Heart left ventricle (tissue), 16 donors: ENCODE results near the gene TBL1X. TPM values are rescaled to one million over a fixed set of nuclear protein-coding genes. Genes with fewer than 3 reads are reported as not detected.

Source experiments
- ATAC-seq, 4 donors: fragments of 200-7000 bp; cut with Tn5 transposase; one replicate each; pipeline ENCODE4 v1.9.1; 2020 to 2022; ENCODE audit warnings: moderate library complexity in 4 of 4, mild to moderate bottlenecking in 3 of 4, moderate number of reproducible peaks in 1 of 4
- DNase-seq, 5 donors: peaks; one replicate each; pipeline ENCODE4 v3.0.0-alpha.2; 2020
- H3K27ac ChIP-seq, 12 donors: fragments of 200-600 bp; sonication (generic) in 4 of 12; one replicate each; pipeline versions ENCODE4 v1.5.0 to v1.8.0; 2016 to 2022; ENCODE audit warnings: mild to moderate bottlenecking in 2 of 12
- H3K27me3 ChIP-seq, 9 donors: fragments of 200-600 bp; sonication (generic) in 2 of 9; one replicate each; pipeline versions ENCODE4 v1.5.1 to v1.8.0; 2016 to 2022; ENCODE audit warnings: mild to moderate bottlenecking in 3 of 9
- H3K36me3 ChIP-seq, 9 donors: fragments of 200-600 bp; sonication (generic) in 2 of 9; one replicate each; pipeline versions ENCODE4 v1.5.0 to v1.8.0; 2018 to 2022; ENCODE audit warnings: mild to moderate bottlenecking in 2 of 9
- H3K4me1 ChIP-seq, 12 donors: fragments of 200-600 bp; sonication (generic) in 4 of 12; one replicate each; pipeline versions ENCODE4 v1.5.0 to v1.8.0; 2016 to 2022; ENCODE audit warnings: mild to moderate bottlenecking in 3 of 12
- H3K4me3 ChIP-seq, 12 donors: fragments of 200-600 bp; sonication (generic) in 4 of 12; one replicate each; pipeline versions ENCODE4 v1.5.0 to v1.8.0; 2017 to 2022; ENCODE audit warnings: mild to moderate bottlenecking in 9 of 12, moderate library complexity in 4 of 12
- H3K9me3 ChIP-seq, 12 donors: fragments of 200-600 bp; sonication (generic) in 4 of 12; one replicate each; pipeline versions ENCODE4 v1.5.0 to v1.8.0; 2016 to 2022; ENCODE audit warnings: mild to moderate bottlenecking in 1 of 12
- POLR2A ChIP-seq, 2 donors: fragments of 450-650 bp; IDR thresholded peaks; one replicate each; pipeline ENCODE4 v1.6.1; 2017; ENCODE audit warnings: antibody characterized with exemption in 2 of 2, mild to moderate bottlenecking in 2 of 2, moderate library complexity in 2 of 2
- WGBS, 4 donors: extraction: QIAGEN DNeasy Blood & Tissue Kit in 2 of 4; methylation state at CpG; one replicate each; pipeline versions ENCODE4 v1.1.5 to v1.1.7; 2013 to 2018; 5-methylcytosine and 5-hydroxymethylcytosine counted together
- intact Hi-C, 10 donors: fragments of 100-400 bp; cut with DNase I; formaldehyde crosslinking; loops; one replicate each; pipeline versions ENCODE4 v1.11.1 to v1.14.2; 2022
- polyA plus RNA-seq, 2 donors: library from polyadenylated mRNA; stranded (reverse); fragments of 200-250 nt; gene quantifications; one replicate each; pipeline ENCODE4 v1.2.3, GENCODE V29; 2013
- total RNA-seq, 9 donors: library from RNA; depleted of rRNA in 2 of 9; stranded (reverse); fragments of >200 nt in 2 of 9; fragmentation: NEBNext Ultra II Directional in 3 of 9; extraction: Animal tissue kit (Norgen Biotek cat#: 25700) in 3 of 9; gene quantifications; one replicate each; pipeline versions ENCODE4 v1.1.0 to v1.2.4, GENCODE V29; 2016 to 2023
- TF ChIP-seq, protein P1 (sequence below), 12 donors: fragments of 200-600 bp; sonication (generic) in 4 of 12; IDR thresholded peaks; one replicate each; pipeline versions ENCODE4 v1.5.0 to v1.8.0; 2018 to 2022; ENCODE audit warnings: antibody characterized with exemption in 12 of 12, mild to moderate bottlenecking in 5 of 12
- donor health status: ischemic (EF 13 %, LVEDD 7.1; RV severe dilation, severe dysfunction).
- donor health status: healthy with polysubstance abuse.
- donor health status: DM: no; HTN: yes; CAD: no.
- donor health status: DM: no; HTN: no; CAD: no.
- donor health status: ischemic (EF 25% LVEDD 6.9; RV normal size, moderate dysfunction).
- donor health status: ischemic (EF 25% LVEDD 5.7; RV mildly dilated, moderate dysfunction).
- donor health status: healthy.
- donor health status: DM: yes; HTN: yes; CAD: no.
- donor health status: ischemic (EF 35%, LVEDD 5.7; RV mildly dilated, moderate dysfunction).
- donor health status: nonischemic (EF 11% LVEDD 7.7; RV severe dilation, severe dysfunction).
- donor health status: DM: yes; HTN: yes; CAD: no.
- donor health status: PGD.
- donor health status: ischemic (EF 29% LVEDD 5.4; RV normal size, mild dysfunction).
- donor health status: nonischemic (EF 23%, LVEDD 6.1; RV moderate dilation, normal function).

TBL1X gene
- total and polyA plus RNA-seq, 11 donors, result 2.4 to 30.7 (median 9.7) TPM

DNA sequence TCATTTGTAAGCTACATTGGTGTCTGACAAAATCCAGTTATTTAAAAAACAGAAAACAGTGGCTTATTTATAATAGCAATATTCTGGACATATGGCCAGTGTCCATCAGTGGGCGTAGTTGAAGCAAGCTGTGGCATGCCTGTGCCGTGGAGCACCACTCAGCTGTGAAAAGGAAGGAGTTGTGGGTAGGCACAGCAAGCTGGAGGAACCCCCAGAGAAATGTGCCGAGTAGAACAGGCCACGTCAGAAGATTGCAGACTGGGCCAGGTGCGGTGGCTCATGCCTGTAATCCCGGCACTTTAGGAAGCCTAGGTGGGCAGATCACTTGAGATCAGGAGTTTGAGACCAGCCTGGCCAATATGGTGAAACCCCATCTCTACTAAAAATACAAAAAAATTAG, 198.4 kb downstream of the TBL1X start:
- Histone ChIP-seq H3K9me3 (no peaks in the 10 kb centered on the region), H3K27me3 (no peaks in the 10 kb centered on the region), H3K27ac (no peak overlapping the region), H3K4me3 (no peak overlapping the region), H3K36me3 (no peaks in the 10 kb centered on the region), H3K4me1 (peaks cover 0 to 2% (median 0%) of the 10 kb centered on the region in 12 donors)
- intact Hi-C loops, result loop anchor here in 1 of 10 donors (10.0 kb wide), 1 partner anchor 198 kb away; the partner anchor contains the start of gene TBL1X
- TF ChIP-seq, protein P1, sequence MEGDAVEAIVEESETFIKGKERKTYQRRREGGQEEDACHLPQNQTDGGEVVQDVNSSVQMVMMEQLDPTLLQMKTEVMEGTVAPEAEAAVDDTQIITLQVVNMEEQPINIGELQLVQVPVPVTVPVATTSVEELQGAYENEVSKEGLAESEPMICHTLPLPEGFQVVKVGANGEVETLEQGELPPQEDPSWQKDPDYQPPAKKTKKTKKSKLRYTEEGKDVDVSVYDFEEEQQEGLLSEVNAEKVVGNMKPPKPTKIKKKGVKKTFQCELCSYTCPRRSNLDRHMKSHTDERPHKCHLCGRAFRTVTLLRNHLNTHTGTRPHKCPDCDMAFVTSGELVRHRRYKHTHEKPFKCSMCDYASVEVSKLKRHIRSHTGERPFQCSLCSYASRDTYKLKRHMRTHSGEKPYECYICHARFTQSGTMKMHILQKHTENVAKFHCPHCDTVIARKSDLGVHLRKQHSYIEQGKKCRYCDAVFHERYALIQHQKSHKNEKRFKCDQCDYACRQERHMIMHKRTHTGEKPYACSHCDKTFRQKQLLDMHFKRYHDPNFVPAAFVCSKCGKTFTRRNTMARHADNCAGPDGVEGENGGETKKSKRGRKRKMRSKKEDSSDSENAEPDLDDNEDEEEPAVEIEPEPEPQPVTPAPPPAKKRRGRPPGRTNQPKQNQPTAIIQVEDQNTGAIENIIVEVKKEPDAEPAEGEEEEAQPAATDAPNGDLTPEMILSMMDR (IDR thresholded peaks at IDR 0.05), result no peak
- TF ChIP-seq POLR2A (IDR thresholded peaks at IDR 0.05), result no peak
- ATAC-seq (no peak), DNase-seq (no peak)
- 88 to 100% (median 95%) methylated on average over 6 of the region's 6 CpGs for WGBS, 4 donors

DNA sequence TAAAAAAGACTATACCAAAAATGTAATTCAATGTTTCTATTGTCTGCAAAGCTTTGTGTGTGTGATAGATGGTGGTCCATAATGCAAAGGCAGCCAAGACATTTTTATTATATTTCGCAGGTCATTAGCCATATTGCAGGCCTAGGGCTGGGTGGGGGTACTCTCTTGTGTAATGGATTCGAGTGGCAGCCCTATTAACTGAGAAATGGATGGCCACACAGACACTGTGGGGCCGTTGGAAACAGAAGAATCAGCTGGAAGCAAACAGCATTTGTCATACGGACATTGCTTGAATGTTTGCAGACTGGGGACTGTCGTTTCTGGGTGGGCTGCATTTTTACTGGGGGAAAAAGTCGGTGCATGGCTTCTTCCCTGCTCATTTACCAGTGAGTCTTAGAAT, 199.4 kb downstream of the TBL1X start:
- DNase-seq (no peak), ATAC-seq (no peak)
- Histone ChIP-seq H3K4me3 (no peak overlapping the region), H3K27me3 (no peaks in the 10 kb centered on the region), H3K36me3 (no peaks in the 10 kb centered on the region), H3K4me1 (peaks cover 0 to 2% (median 0%) of the 10 kb centered on the region in 12 donors), H3K27ac (no peak overlapping the region), H3K9me3 (no peaks in the 10 kb centered on the region)
- intact Hi-C loops, result loop anchor here in 1 of 10 donors (10.0 kb wide), 1 partner anchor 199 kb away; the partner anchor contains the start of gene TBL1X
- 78 to 88% (median 84%) methylated on average over 6 of the region's 6 CpGs for WGBS, 4 donors
- TF ChIP-seq POLR2A (IDR thresholded peaks at IDR 0.05), result no peak
- TF ChIP-seq, protein P1 (IDR thresholded peaks at IDR 0.05), result no peak

DNA sequence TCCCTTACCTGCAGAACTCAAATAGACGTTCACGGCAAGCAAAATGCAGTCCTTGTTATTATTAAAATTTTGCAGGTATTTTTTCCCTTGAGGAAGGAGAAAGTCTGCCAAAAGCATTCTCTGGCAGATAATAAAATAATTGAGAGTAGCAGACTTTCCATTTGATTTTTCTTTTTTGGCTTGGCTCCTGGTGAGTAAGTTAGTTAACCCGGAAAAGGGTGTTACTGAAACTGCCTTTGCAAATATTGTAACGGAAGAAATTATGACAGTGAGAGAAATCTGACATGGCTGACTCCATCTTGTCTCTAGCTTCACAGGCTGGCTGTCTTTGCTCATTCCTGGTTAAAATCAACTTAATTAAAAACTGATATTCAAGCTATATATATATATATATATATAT, 200.3 kb downstream of the TBL1X start:
- DNase-seq, result no peak
- WGBS, 4 donors, result 55 to 82% (median 71%) methylated on average over 4 of the region's 4 CpGs
- no peak overlapping the region for H3K4me3 ChIP-seq
- H3K27ac ChIP-seq, result no peak overlapping the region
- ATAC-seq, result no peak
- H3K36me3 ChIP-seq, result no peaks in the 10 kb centered on the region
- intact Hi-C loops, result loop anchor here in 1 of 10 donors (10.0 kb wide), 1 partner anchor 200 kb away; the partner anchor contains the start of gene TBL1X
- no peaks in the 10 kb centered on the region for H3K9me3 ChIP-seq
- H3K27me3 ChIP-seq, result no peaks in the 10 kb centered on the region
- H3K4me1 ChIP-seq, result peaks cover 0 to 2% (median 0%) of the 10 kb centered on the region in 12 donors
- no peak for TF ChIP-seq POLR2A (IDR thresholded peaks at IDR 0.05)
- TF ChIP-seq, protein P1 (IDR thresholded peaks at IDR 0.05), result no peak

DNA sequence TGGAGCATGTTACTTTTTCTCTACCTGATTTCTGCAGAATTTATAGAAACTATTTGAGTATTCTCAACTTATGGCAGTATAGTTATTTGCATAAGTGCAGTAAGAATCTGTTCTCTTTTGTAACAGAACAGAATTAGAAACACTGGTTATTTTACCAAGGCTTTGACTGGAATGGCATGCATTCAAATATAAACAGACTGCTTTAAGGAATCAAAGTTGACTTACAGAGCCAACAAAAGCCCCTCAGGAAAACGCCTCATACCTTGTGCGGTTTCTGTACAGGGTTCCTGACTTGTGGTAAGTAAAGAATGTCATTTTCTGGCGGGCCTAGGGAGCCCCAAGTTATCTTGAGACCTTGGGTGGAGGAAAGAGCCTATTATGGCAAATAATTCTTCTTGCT, 203.7 kb downstream of the TBL1X start:
- Histone ChIP-seq H3K36me3 (no peaks in the 10 kb centered on the region), H3K27ac (no peak overlapping the region), H3K9me3 (no peaks in the 10 kb centered on the region), H3K27me3 (no peaks in the 10 kb centered on the region), H3K4me1 (peaks cover 0 to 2% (median 0%) of the 10 kb centered on the region in 12 donors), H3K4me3 (no peak overlapping the region)
- DNase-seq (no peak), ATAC-seq (no peak)
- intact Hi-C loops, result loop anchor here in 1 of 10 donors (10.0 kb wide), 1 partner anchor 204 kb away; the partner anchor contains the start of gene TBL1X
- 44 to 56% (median 53%) methylated on average over 3 of the region's 3 CpGs for WGBS, 4 donors
- TF ChIP-seq POLR2A (IDR thresholded peaks at IDR 0.05), result no peak
- TF ChIP-seq, protein P1 (IDR thresholded peaks at IDR 0.05), result no peak
